ENCODE results near the gene JTB.

GRCh38 chr1:153958111-153958960 is 19.1 kb downstream of the JTB start, which contains the start of gene CRTC2:
- TF ChIP-seq CTCF (IDR thresholded peaks at IDR 0.05) (no peak), EZH2 (IDR thresholded peaks at IDR 0.05; ENCODE audit: borderline replicate concordance, insufficient read depth, low read depth, low read length, poor library complexity, severe bottlenecking) (no peak)
